Measurements from ENCODE around the gene ABCA9.

DNA sequence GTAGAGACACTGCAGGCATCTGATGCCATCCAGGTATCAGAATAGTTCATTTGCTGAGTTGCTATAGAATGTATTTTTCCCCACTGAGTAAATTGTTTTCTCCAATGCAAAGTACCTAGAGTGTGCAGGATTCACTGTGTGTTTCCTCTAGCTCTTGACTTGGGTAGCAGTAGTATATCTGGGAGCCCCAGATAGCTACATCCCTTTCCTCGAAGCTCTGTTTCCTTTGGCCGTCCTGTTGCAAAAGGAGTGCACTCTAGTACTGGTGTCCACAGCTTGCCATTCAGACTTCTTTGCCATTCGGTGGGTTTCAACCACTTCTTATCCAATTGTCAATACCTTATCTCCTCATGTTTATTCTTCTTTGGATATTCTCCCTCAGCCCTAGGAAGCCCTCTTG lies 118.3 kb downstream of the ABCA9 start:
- no peak for TF ChIP-seq IRF2 (CRISPR knock-in tag; IDR thresholded peaks at IDR 0.05; ENCODE audit: borderline replicate concordance, low read depth)
- no peak for TF ChIP-seq ERG (CRISPR knock-in tag; IDR thresholded peaks at IDR 0.05)
- TF ChIP-seq, protein P1, sequence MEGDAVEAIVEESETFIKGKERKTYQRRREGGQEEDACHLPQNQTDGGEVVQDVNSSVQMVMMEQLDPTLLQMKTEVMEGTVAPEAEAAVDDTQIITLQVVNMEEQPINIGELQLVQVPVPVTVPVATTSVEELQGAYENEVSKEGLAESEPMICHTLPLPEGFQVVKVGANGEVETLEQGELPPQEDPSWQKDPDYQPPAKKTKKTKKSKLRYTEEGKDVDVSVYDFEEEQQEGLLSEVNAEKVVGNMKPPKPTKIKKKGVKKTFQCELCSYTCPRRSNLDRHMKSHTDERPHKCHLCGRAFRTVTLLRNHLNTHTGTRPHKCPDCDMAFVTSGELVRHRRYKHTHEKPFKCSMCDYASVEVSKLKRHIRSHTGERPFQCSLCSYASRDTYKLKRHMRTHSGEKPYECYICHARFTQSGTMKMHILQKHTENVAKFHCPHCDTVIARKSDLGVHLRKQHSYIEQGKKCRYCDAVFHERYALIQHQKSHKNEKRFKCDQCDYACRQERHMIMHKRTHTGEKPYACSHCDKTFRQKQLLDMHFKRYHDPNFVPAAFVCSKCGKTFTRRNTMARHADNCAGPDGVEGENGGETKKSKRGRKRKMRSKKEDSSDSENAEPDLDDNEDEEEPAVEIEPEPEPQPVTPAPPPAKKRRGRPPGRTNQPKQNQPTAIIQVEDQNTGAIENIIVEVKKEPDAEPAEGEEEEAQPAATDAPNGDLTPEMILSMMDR (IDR thresholded peaks at IDR 0.05): no peak
- TF ChIP-seq, protein P2, sequence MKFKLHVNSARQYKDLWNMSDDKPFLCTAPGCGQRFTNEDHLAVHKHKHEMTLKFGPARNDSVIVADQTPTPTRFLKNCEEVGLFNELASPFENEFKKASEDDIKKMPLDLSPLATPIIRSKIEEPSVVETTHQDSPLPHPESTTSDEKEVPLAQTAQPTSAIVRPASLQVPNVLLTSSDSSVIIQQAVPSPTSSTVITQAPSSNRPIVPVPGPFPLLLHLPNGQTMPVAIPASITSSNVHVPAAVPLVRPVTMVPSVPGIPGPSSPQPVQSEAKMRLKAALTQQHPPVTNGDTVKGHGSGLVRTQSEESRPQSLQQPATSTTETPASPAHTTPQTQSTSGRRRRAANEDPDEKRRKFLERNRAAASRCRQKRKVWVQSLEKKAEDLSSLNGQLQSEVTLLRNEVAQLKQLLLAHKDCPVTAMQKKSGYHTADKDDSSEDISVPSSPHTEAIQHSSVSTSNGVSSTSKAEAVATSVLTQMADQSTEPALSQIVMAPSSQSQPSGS (CRISPR knock-in tag; IDR thresholded peaks at IDR 0.05; ENCODE audit: borderline replicate concordance, low read depth): no peak
- TF ChIP-seq MAX (CRISPR knock-in tag; IDR thresholded peaks at IDR 0.05): no peak
- TF ChIP-seq NFYB (CRISPR knock-in tag; conservative IDR thresholded peaks at IDR 0.05; ENCODE audit: low read depth): no peak
- TF ChIP-seq ETV6 (CRISPR knock-in tag; IDR thresholded peaks at IDR 0.05): no peak
- TF ChIP-seq, protein P3, sequence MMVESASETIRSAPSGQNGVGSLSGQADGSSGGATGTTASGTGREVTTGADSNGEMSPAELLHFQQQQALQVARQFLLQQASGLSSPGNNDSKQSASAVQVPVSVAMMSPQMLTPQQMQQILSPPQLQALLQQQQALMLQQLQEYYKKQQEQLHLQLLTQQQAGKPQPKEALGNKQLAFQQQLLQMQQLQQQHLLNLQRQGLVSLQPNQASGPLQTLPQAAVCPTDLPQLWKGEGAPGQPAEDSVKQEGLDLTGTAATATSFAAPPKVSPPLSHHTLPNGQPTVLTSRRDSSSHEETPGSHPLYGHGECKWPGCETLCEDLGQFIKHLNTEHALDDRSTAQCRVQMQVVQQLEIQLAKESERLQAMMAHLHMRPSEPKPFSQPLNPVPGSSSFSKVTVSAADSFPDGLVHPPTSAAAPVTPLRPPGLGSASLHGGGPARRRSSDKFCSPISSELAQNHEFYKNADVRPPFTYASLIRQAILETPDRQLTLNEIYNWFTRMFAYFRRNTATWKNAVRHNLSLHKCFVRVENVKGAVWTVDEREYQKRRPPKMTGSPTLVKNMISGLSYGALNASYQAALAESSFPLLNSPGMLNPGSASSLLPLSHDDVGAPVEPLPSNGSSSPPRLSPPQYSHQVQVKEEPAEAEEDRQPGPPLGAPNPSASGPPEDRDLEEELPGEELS (CRISPR knock-in tag; IDR thresholded peaks at IDR 0.05): no peak
